Measurements from ENCODE around the gene ELOVL2.

Gene ELOVL2

GRCh38 chr6:11055127-11055627, 11.1 kb upstream of the ELOVL2 start:
- DNase-seq, result no peak

GRCh38 chr6:11054722-11055121, 10.6 kb upstream of the ELOVL2 start:
- no peak for DNase-seq

- no peak for DNase-seq
Measured at GRCh38 chr6:11053307-11053706, 9.2 kb upstream of the ELOVL2 start.

- DNase-seq, result no peak
Measured at GRCh38 chr6:11050731-11051130, 6.6 kb upstream of the ELOVL2 start.

GRCh38 chr6:11044712-11045167, 635 bp upstream of the ELOVL2 start:
- no peak for DNase-seq

- DNase-seq, result no peak
Measured at GRCh38 chr6:11043378-11043960, 636 bp downstream of the ELOVL2 start.

GRCh38 chr6:11042750-11043377, 1.2 kb downstream of the ELOVL2 start:
- DNase-seq, result no peak

- no peak for DNase-seq
Measured at GRCh38 chr6:11042025-11042749, 1.9 kb downstream of the ELOVL2 start.

GRCh38 chr6:11040134-11040533, 4.0 kb downstream of the ELOVL2 start:
- DNase-seq, result no peak

GRCh38 chr6:11039040-11039439, 5.1 kb downstream of the ELOVL2 start:
- DNase-seq, result no peak

GRCh38 chr6:11036977-11037430, 7.1 kb downstream of the ELOVL2 start:
- no peak for DNase-seq

- no peak for DNase-seq
Measured at GRCh38 chr6:11036351-11036740, 7.8 kb downstream of the ELOVL2 start.

- no peak for DNase-seq
Measured at GRCh38 chr6:11035616-11036350, 8.3 kb downstream of the ELOVL2 start.

- no peak for DNase-seq
Measured at GRCh38 chr6:11033825-11034224, 10.3 kb downstream of the ELOVL2 start.

GRCh38 chr6:11030904-11031303, 13.2 kb downstream of the ELOVL2 start:
- DNase-seq, result no peak

GRCh38 chr6:11028959-11029358, 15.1 kb downstream of the ELOVL2 start:
- DNase-seq, result no peak

GRCh38 chr6:11027565-11028110, 16.5 kb downstream of the ELOVL2 start:
- no peak for DNase-seq

GRCh38 chr6:11025921-11026635, 18.0 kb downstream of the ELOVL2 start:
- no peak for DNase-seq

GRCh38 chr6:11025130-11025529, 19.0 kb downstream of the ELOVL2 start:
- DNase-seq, result no peak

- no peak for DNase-seq
Measured at GRCh38 chr6:11023032-11023431, 21.1 kb downstream of the ELOVL2 start.

- DNase-seq, result no peak
Measured at GRCh38 chr6:11021714-11022113, 22.4 kb downstream of the ELOVL2 start.

- DNase-seq, result no peak
Measured at GRCh38 chr6:11021003-11021402, 23.1 kb downstream of the ELOVL2 start.

Measured in NCI-H1436 (cell line).